ENCODE measurements around the gene TPCN2. TPM values are rescaled to one million over a fixed set of nuclear protein-coding genes. Genes with fewer than 3 reads are reported as not detected.

Gene TPCN2
- total and polyA plus RNA-seq, 4 donors = 6.4 to 20.8 (median 12.1) TPM

- Histone ChIP-seq H3K4me1 (ENCODE audit: control insufficient read depth in 4 of 4, insufficient read depth in 4 of 4, low read length in 3 of 4) (peaks cover 0 to 10% (median 4%) of the 10 kb centered on the region in 4 donors), H3K27ac (ENCODE audit: low read depth in 1 of 2, low read length in 2 of 2) (no peak overlapping the region), H3K27me3 (ENCODE audit: control insufficient read depth in 4 of 4, insufficient read depth in 4 of 4, low read length in 3 of 4) (no peaks in the 10 kb centered on the region), H3K9me3 (ENCODE audit: control insufficient read depth in 4 of 4, low read length in 3 of 4) (peaks cover 0 to 4% (median 0%) of the 10 kb centered on the region in 4 donors), H3K36me3 (ENCODE audit: control insufficient read depth in 4 of 4, insufficient read depth in 3 of 4, low read depth in 1 of 4, low read length in 3 of 4) (no peaks in the 10 kb centered on the region), H3K4me3 (ENCODE audit: low read depth in 1 of 3, low read length in 3 of 3) (no peak overlapping the region), H3K9ac (ENCODE audit: low read depth in 1 of 2, low read length in 2 of 2) (no peak overlapping the region)
- DNase-seq (ENCODE audit: low spot score) = no peak
- WGBS = 91% methylated on average over 6 of the region's 6 CpGs
- TF ChIP-seq REST (IDR thresholded peaks at IDR 0.05) (no peak), FOXA2 (IDR thresholded peaks at IDR 0.05) (no peak), TAF1 (conservative IDR thresholded peaks at IDR 0.05) (no peak), ATF3 (IDR thresholded peaks at IDR 0.05) (no peak), YY1 (IDR thresholded peaks at IDR 0.05) (no peak), CTCF (IDR thresholded peaks at IDR 0.05; ENCODE audit: low read depth, low read length, missing input control) (no peak), RAD21 (IDR thresholded peaks at IDR 0.05) (no peak), HNF4G (IDR thresholded peaks at IDR 0.05) (no peak), FOXA1 (IDR thresholded peaks at IDR 0.05) (no peak), EGR1 (IDR thresholded peaks at IDR 0.05; ENCODE audit: low read depth in 2 of 2) (no peak), ZBTB33 (IDR thresholded peaks at IDR 0.05) (no peak), MAX (IDR thresholded peaks at IDR 0.05) (no peak), HNF4A (conservative IDR thresholded peaks at IDR 0.05) (no peak), RXRA (IDR thresholded peaks at IDR 0.05) (no peak), GABPA (IDR thresholded peaks at IDR 0.05 in 1 of 2, conservative IDR thresholded peaks at IDR 0.05 in 1 of 2) (no peak), JUND (IDR thresholded peaks at IDR 0.05) (no peak)
Measured at GRCh38 chr11:69114362-69114761, 65.6 kb downstream of the TPCN2 start.
